ENCODE results near the gene PPARA. TPM values are rescaled to one million over a fixed set of nuclear protein-coding genes. Genes with fewer than 3 reads are reported as not detected.

PPARA gene
- total RNA-seq, 1 donor from 2014 or later: 23.0 TPM

DNA sequence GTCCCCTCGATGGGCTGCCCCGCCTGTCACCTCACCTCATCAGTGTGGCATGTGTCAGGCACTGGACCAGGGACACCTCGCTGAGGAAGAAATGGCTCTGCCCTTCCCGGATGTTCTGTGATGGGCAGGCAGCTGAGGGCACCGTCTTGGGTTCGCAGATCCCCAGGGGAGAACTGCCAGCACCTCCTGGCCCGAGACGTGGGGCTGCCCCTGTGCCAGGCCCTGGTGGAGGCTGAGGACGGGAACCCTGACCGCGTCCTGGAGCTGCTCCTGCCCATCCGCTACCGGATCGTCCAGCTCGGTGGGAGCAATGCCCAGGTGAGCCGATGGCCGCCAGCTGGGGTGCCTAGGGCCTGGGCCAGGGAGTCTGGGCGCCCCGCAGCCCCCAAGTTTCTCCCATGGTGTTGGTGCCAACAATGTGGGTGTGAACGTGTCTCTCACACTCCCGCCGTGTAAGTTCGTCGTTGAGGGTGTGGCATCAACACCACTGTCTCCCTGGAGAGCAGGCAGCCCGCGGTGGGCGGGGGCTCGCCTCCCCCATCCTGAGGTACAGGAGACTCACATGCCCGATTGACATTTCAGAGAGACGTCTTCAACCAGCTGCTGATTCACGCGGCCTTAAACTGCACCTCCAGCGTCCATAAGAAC lies 139.0 kb downstream of the PPARA start:
- CTCF ChIA-PET: interaction anchor here (0.6 kb wide), 1 partner anchor 36 kb away, joined by 4 read pairs; no protein-coding TSS in a partner anchor

DNA sequence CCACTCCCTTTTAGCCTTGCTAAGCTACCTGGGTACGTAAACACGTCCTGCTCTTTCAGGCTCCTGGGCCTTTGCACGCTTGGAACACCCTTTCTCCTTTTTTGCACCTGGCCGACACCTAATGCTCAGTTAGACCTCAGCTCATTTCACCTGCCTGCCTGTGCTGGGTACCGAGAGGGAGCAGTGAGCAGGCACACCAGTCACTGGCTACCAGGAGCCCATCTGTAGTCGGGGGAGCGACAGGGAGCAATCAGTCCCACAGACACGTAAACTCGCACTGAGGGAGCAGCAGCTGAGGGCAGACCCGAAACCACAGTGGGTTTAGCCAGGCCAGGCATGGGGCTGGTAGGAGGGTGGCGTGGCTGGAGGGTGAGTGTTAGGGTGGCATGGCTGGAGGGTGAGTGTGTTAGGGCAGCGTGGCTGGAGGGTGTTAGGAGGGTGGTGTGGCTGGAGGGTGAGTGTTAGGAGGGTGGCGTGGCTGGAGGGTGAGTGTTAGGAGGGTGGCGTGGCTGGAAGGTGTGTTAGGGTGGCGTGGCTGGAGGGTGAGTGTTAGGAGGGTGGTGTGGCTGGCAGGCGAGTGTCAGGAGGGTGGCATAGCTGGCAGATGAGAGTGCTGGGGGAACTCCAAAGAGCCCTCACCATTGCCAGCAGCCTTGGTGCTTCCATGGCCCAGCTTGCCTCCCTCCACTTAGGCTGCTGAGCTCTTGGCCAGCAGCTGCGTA lies 140.0 kb downstream of the PPARA start:
- H3K36me3 Mint-ChIP-seq (ENCODE audit: low read depth): peaks cover 2% of the 10 kb centered on the region
- intact Hi-C loops (cut with micrococcal nuclease): loop anchor here (10.0 kb wide), 1 partner anchor 295 kb away; no protein-coding TSS in a partner anchor
- H3K27ac Mint-ChIP-seq: no peak overlapping the region
- no peak for DNase-seq
- H3K4me3 Mint-ChIP-seq: no peak overlapping the region
- ChIA-PET CTCF (interaction anchor here (0.6 to 0.7 kb wide), 2 partner anchors 23 to 36 kb away, joined by 3 to 4 read pairs; no protein-coding TSS in a partner anchor), POLR2A (interaction anchor here (0.6 to 1.6 kb wide), 2 partner anchors 40 to 149 kb away, joined by 4 to 6 read pairs; partner anchors contain the start of gene CDPF1)
- TF ChIP-seq, protein P1, sequence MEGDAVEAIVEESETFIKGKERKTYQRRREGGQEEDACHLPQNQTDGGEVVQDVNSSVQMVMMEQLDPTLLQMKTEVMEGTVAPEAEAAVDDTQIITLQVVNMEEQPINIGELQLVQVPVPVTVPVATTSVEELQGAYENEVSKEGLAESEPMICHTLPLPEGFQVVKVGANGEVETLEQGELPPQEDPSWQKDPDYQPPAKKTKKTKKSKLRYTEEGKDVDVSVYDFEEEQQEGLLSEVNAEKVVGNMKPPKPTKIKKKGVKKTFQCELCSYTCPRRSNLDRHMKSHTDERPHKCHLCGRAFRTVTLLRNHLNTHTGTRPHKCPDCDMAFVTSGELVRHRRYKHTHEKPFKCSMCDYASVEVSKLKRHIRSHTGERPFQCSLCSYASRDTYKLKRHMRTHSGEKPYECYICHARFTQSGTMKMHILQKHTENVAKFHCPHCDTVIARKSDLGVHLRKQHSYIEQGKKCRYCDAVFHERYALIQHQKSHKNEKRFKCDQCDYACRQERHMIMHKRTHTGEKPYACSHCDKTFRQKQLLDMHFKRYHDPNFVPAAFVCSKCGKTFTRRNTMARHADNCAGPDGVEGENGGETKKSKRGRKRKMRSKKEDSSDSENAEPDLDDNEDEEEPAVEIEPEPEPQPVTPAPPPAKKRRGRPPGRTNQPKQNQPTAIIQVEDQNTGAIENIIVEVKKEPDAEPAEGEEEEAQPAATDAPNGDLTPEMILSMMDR (IDR thresholded peaks at IDR 0.05): no peak
- peaks cover 70% of the 10 kb centered on the region for H3K4me1 Mint-ChIP-seq
- ATAC-seq (ENCODE audit: low read depth): no peak
- H3K9me3 Mint-ChIP-seq: no peaks in the 10 kb centered on the region
- H3K27me3 Mint-ChIP-seq: no peaks in the 10 kb centered on the region

More for the DNA sequence above, 139.0 kb downstream of the PPARA start:
- TF ChIP-seq, protein P1 (IDR thresholded peaks at IDR 0.05): no peak
- Mint-ChIP-seq H3K9me3 (no peaks in the 10 kb centered on the region), H3K4me1 (peaks cover 64% of the 10 kb centered on the region), H3K27ac (no peak overlapping the region), H3K36me3 (ENCODE audit: low read depth) (peaks cover 5% of the 10 kb centered on the region), H3K27me3 (no peaks in the 10 kb centered on the region), H3K4me3 (no peak overlapping the region)
- ATAC-seq (ENCODE audit: low read depth) (no peak), DNase-seq (no peak)
- intact Hi-C loops (cut with micrococcal nuclease): no loop called here
- POLR2A ChIA-PET: interaction anchor here (0.9 to 1.6 kb wide), 4 partner anchors 9 to 1001 kb away, joined by 3 to 6 read pairs (median 4); partner anchors contain the start of genes CDPF1 and TTC38

GRCh38 chr22:46290843-46291785 lies 140.8 kb downstream of the PPARA start:
- ChIA-PET CTCF (interaction anchor here (0.7 kb wide), 1 partner anchor 22 kb away, joined by 3 read pairs; no protein-coding TSS in a partner anchor), POLR2A (no interaction called here)
- intact Hi-C loops (cut with micrococcal nuclease): loop anchor here (10.0 kb wide), 1 partner anchor 296 kb away; no protein-coding TSS in a partner anchor
- Mint-ChIP-seq H3K9me3 (no peaks in the 10 kb centered on the region), H3K36me3 (ENCODE audit: low read depth) (no peaks in the 10 kb centered on the region), H3K4me3 (no peak overlapping the region), H3K27ac (no peak overlapping the region), H3K4me1 (peaks cover 78% of the 10 kb centered on the region), H3K27me3 (no peaks in the 10 kb centered on the region)
- DNase-seq: no peak
- no peak for ATAC-seq (ENCODE audit: low read depth)
- TF ChIP-seq, protein P1 (IDR thresholded peaks at IDR 0.05): no peak

GRCh38 chr22:46292173-46292572 lies 141.8 kb downstream of the PPARA start:
- H3K4me1 Mint-ChIP-seq: peaks cover 75% of the 10 kb centered on the region
- intact Hi-C loops (cut with micrococcal nuclease): loop anchor here (10.0 kb wide), 1 partner anchor 297 kb away; no protein-coding TSS in a partner anchor
- H3K27ac Mint-ChIP-seq: no peak overlapping the region

More at GRCh38 chr22:46292173-46292572, 141.8 kb downstream of the PPARA start:
- ChIA-PET POLR2A (no interaction called here), CTCF (no interaction called here)
- DNase-seq (no peak), ATAC-seq (ENCODE audit: low read depth) (no peak)
- peaks cover 2% of the 10 kb centered on the region for H3K36me3 Mint-ChIP-seq (ENCODE audit: low read depth)
- no peaks in the 10 kb centered on the region for H3K9me3 Mint-ChIP-seq
- no peak overlapping the region for H3K4me3 Mint-ChIP-seq
- TF ChIP-seq, protein P1 (IDR thresholded peaks at IDR 0.05): no peak
- H3K27me3 Mint-ChIP-seq: no peaks in the 10 kb centered on the region

All from activated B cell treated with CpG ODN at 0.5 μM for 24 hours (primary cell).